HG03442 (cell line): ENCODE results near the gene XIRP2.
"Not testable (repeated sequence)": the region's sequence is repeated elsewhere in the genome, so short reads cannot be mapped to it uniquely, and the experiment has no call there.

Experiments used
- ATAC-seq: cut with Tn5 transposase; IDR thresholded peaks from one replicate; pipeline ENCODE4 v1.9.1; 2021; ENCODE audit warnings: mild to moderate bottlenecking, moderate library complexity; ENCODE audit not compliant: unreplicated experiment

Gene XIRP2

GRCh38 chr2:167048829-167049228 lies 160.5 kb downstream of the XIRP2 start:
- ATAC-seq = no peak

- ATAC-seq = no peak
Measured at GRCh38 chr2:167049659-167050058, 161.4 kb downstream of the XIRP2 start.

GRCh38 chr2:167052825-167053224 lies 164.5 kb downstream of the XIRP2 start:
- ATAC-seq = no peak

GRCh38 chr2:167054881-167055280 lies 166.6 kb downstream of the XIRP2 start:
- no peak for ATAC-seq

- ATAC-seq = no peak
Measured at GRCh38 chr2:167057446-167057845, 169.2 kb downstream of the XIRP2 start.

DNA sequence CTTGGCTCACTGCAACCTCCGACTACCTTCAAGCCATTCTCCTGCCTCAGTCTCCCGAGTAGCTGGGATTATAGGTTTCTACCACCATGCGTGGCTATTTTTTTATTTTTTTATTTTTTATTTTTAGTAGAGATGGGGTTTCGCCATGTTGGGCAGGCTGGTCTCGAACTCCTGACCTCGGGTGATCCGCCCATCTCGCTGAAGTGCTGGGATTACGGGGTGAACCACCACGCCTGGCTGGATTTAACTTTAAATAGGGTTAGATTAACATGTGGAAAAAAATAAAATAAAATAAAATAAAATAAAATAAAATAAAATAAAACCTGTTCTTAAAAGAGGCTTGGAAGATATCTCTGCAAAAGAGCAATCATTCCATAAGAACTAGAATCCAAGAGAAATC lies 170.9 kb downstream of the XIRP2 start:
- no peak for ATAC-seq

- ATAC-seq = no peak
Measured at GRCh38 chr2:167069855-167070254, 181.6 kb downstream of the XIRP2 start.

DNA sequence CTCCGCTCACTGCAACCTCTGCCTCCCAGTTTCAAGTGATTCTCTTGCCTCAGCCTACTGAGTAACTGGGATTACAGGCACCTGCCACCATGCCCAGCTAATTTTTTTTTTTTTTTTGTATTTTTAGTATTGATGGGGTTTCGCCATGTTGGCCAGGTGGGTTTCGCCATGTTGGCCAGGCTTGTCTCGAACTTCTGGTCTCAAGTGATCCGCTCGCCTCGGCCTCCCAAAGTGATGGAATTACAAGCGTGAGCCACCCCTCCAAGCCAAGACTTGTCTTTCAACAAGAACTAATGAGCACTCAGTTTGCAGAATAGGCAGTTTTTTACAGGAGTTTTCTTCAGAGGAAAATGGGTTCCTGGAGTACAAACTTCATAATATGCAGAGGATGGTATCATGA lies 187.4 kb downstream of the XIRP2 start:
- ATAC-seq = not testable (repeated sequence)

GRCh38 chr2:167098931-167099330 lies 210.7 kb downstream of the XIRP2 start:
- not testable (repeated sequence) for ATAC-seq

DNA sequence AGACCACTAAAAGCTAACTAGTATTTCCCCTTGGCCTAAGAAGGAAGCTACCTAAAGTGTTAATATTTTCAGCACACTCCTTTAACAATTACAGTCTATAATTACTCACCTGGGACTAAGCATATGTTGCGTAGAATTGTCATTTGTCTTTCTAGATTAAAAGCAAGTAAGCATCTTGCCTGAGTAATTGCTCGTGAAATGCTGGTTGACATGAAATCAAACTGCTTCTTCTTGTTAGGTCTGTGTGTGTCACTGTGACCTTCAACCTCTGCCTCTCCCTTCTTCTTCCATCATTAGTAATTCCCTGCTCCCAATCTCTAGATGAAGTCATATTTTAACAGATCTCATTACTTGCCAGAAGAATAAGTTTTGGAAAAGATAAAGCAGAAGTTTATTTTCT lies 212.2 kb downstream of the XIRP2 start:
- no peak for ATAC-seq

GRCh38 chr2:167103028-167103756 lies 214.9 kb downstream of the XIRP2 start:
- ATAC-seq = no peak

- ATAC-seq = no peak
Measured at GRCh38 chr2:167103757-167104133, 215.5 kb downstream of the XIRP2 start.

DNA sequence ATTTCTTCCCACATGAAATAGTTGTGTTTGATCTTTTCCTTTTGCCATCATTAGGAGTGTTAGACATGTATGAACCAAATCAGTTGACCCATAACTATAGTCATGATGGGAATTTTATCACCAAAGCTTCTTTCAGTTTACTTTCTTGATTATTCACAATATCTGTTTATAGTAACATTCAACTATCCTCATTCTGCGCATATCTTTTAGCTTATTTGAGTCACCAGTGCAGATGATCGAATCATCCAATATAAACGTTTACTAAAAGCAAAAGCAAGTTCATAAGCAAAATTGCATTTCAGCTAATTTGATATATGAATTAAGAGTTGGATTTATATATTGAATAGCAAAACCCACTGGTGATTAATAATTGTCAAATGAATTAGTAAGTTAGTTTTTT lies 216.4 kb downstream of the XIRP2 start:
- no peak for ATAC-seq

DNA sequence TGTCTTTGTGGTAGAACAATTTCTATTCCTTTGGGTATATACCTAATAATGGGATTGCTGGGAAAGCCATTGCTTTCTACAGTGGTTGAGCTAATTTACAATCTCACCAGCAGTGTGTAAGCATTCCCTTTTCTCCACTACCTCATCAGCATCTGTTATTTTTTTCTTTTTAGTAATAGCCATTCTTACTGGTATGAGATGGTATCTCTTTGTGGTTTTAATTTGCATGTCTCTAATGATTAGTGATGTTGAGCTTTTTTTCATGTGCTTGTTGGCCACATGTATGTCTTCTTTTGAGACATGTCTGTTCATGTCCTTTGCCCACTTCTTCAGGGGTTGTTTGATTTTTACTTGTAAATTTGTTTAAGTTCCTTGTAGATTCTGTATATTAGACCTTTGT lies 221.4 kb downstream of the XIRP2 start:
- ATAC-seq = peak; percentile 68

DNA sequence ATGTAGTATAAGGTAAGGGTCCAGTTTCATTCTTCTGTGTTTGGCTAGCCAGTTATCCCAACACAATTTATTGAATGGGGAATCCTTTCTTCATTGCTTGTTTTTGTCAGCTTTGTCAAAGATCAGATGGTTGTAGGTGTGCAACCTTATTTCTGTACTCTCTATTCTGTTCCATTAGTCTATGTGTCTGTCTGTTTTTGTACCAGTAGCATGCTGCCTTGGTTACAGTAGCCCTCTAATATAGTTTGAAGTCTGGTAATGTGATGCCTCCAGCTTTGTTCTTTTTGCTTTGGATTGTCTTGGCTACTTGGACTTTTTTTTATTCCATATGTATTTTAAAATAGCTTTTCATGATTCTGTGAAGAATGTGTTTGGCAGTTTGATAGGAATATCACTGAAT lies 222.1 kb downstream of the XIRP2 start:
- ATAC-seq = no peak

GRCh38 chr2:167114018-167114417 lies 225.7 kb downstream of the XIRP2 start:
- no peak for ATAC-seq

DNA sequence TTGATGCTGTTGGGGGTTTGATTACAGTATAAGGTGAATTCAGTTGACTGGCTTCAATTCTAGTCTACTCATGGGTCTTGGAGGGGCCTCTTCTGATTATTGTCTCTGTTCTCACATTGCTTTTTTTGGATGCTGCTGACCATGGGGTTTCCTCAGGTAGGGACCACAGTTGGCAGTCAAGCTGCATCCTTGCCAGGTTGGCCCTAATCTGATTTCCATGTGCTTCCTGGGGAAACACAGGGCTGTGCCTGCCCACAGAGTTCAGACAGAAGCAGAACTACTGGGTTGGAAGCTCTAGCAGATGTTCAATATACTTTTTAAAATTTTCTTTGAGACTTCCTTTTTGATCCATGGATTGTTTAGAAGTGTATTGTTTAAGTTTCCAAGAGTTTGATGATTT lies 227.3 kb downstream of the XIRP2 start:
- ATAC-seq = no peak

GRCh38 chr2:167122389-167122788 lies 234.1 kb downstream of the XIRP2 start:
- no peak for ATAC-seq

DNA sequence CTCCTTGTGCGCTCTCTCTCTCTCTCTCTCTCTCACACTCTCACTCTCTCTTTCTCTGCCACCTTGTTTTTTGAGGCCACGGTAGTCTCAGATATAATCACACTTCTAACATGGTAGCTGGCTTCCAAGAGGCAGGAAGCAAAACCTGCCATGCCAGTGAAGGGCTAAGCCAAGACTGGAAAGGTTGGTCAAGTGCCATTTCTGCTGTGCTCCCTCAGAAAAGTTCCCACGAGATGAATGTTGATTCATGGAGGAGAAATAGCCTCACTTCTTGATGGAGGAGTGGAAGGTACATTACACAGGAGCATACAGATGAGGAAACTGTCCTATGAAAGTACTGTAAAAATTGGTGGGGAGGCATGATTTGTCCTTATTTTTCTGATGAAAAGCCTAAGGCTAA lies 237.9 kb downstream of the XIRP2 start:
- no peak for ATAC-seq

GRCh38 chr2:167127135-167127534 lies 238.9 kb downstream of the XIRP2 start:
- ATAC-seq = no peak

GRCh38 chr2:167128130-167128529 lies 239.8 kb downstream of the XIRP2 start:
- ATAC-seq = no peak

DNA sequence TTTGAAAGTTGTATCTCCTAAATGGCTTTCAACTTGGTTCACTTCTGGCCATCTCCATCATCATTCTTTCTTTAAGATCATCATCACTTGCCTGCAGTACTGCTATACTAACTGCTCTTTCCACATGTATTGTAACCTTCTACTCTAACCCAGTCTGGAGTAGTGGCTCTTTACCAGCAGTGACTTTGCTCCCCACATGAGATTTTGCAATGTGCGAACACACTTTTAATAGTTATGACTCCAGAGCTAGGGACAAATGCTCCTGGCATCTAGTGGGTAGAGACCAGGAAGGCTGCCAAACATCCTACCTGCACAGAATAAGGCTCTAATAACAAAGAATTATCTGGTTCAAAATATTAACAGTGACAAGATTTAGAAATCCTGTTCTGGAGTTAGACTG lies 243.8 kb downstream of the XIRP2 start:
- no peak for ATAC-seq

DNA sequence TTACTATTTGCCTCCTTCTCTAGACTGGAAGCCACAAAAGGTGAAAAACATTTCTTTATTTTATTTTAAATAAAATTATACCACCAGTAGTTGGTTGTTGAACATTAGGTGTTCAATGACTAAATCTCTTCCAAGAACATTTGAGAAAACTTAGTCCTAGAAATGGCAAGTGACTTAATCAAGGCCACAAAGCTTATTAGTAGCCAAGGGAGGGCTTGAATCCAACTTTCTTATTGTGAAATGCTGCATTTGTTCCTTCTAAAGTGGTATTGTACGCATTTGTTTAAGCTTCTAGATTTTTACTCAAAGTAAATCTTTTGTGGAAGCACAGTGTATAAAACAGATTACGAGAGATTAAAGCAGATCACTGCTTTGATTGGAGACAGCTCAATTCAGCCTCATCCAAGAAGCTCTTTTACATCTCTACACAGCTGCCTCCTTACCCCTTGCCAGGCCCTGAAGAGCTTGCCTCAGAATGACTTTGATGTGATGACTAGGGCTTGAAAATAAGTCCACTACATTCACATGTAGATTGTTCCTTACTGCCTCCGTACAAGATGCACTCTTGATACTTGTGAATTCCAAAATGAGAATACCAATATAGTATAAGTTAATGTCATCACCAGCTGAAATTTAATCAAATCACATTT lies 244.8 kb downstream of the XIRP2 start:
- ATAC-seq = no peak
